ENCODE data around the gene BMI1.
"Not testable (repeated sequence)": the region's sequence is repeated elsewhere in the genome, so short reads cannot be mapped to it uniquely, and the experiment has no call there.

DNA sequence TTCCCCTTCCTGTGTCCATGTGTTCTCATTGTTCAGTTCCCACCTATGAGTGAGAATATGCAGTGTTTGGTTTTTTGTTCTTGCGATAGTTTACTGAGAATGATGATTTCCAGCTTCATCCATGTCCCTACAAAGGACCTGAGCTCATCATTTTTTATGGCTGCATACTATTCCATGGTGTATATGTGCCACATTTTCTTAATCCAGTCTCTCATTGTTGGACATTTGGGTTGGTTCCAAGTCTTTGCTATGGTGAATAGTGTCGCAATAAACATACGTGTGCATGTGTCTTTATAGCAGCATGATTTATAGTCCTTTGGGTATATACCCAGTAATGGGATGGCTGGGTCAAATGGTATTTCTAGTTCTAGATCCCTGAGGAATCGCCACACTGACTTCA lies 36.9 kb downstream of the BMI1 start:
- TF ChIP-seq, protein P1, sequence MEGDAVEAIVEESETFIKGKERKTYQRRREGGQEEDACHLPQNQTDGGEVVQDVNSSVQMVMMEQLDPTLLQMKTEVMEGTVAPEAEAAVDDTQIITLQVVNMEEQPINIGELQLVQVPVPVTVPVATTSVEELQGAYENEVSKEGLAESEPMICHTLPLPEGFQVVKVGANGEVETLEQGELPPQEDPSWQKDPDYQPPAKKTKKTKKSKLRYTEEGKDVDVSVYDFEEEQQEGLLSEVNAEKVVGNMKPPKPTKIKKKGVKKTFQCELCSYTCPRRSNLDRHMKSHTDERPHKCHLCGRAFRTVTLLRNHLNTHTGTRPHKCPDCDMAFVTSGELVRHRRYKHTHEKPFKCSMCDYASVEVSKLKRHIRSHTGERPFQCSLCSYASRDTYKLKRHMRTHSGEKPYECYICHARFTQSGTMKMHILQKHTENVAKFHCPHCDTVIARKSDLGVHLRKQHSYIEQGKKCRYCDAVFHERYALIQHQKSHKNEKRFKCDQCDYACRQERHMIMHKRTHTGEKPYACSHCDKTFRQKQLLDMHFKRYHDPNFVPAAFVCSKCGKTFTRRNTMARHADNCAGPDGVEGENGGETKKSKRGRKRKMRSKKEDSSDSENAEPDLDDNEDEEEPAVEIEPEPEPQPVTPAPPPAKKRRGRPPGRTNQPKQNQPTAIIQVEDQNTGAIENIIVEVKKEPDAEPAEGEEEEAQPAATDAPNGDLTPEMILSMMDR (IDR thresholded peaks at IDR 0.05; ENCODE audit: low read depth, low read length), result not testable (repeated sequence)
- TF ChIP-seq, protein P2, sequence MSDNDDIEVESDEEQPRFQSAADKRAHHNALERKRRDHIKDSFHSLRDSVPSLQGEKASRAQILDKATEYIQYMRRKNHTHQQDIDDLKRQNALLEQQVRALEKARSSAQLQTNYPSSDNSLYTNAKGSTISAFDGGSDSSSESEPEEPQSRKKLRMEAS (IDR thresholded peaks at IDR 0.05; ENCODE audit: low read depth, low read length), result not testable (repeated sequence)
- TF ChIP-seq POLR2A (IDR thresholded peaks at IDR 0.05; ENCODE audit: extremely low read depth, insufficient read length); MYC (IDR thresholded peaks at IDR 0.05; ENCODE audit: low read depth, low read length): not testable (repeated sequence)
